SK-N-SH (cell line): ENCODE measurements around the gene RBMX. TPM values are rescaled to one million over a fixed set of nuclear protein-coding genes. Genes with fewer than 3 reads are reported as not detected.

ENCODE experiments used
- CTCF ChIA-PET: fragments of 300-600, 350-600 bp; formaldehyde crosslinking; extraction: SDS; loops from one replicate; lab custom pipeline; 2021; lab: Yijun Ruan, JAX
- POLR2A ChIA-PET: fragments of 350-600 bp; sonication (Branson Sonifier 250); formaldehyde crosslinking; extraction: SDS; loops from one replicate; lab custom pipeline; 2020; ENCODE audit warnings: antibody characterized with exemption, inconsistent platforms; lab: Yijun Ruan, JAX
- DNase-seq: peaks from one replicate; pipeline ENCODE4 v3.0.0; 2012
- H2AFZ ChIP-seq: fragments of 200-600 bp; sonication (generic); 2 replicates; pipeline ENCODE4 v1.8.1; 2016; ENCODE audit warnings: antibody characterized with exemption, mild to moderate bottlenecking, low read depth
- H3F3A ChIP-seq: fragments of 200-600 bp; sonication (generic); replicated peaks from 2 replicates; pipeline ENCODE3; 2016; ENCODE audit warnings: antibody characterized with exemption, mild to moderate bottlenecking; ENCODE audit not compliant: insufficient read depth
- H3K27ac ChIP-seq, 2 experiments: fragments of 200-500 bp in 1 of 2; fragments of 200-600 bp in 1 of 2; sonication (Bioruptor generic) in 1 of 2; sonication (generic), shearing (Covaris generic) in 1 of 2; 2 replicates each; pipeline versions ENCODE4 v1.5.1 to v1.6.1; 2014 to 2016; ENCODE audit warnings: low read depth in 2 of 2, inconsistent platforms in 1 of 2, low read length in 1 of 2, mild to moderate bottlenecking in 1 of 2, mixed read lengths in 1 of 2
- H3K27me3 ChIP-seq: fragments of 200-600 bp; sonication (generic), shearing (Covaris generic); 2 replicates; pipeline ENCODE4 v1.6.1; 2016; ENCODE audit warnings: mixed run types; ENCODE audit not compliant: insufficient read depth
- H3K36me3 ChIP-seq, 2 experiments: fragments of 200-500 bp in 1 of 2; fragments of 200-600 bp in 1 of 2; sonication (Bioruptor generic) in 1 of 2; sonication (generic) in 1 of 2; replicated peaks in 1 of 2; 2 replicates each; pipeline versions ENCODE3 to v1.5.1; 2014 to 2016; ENCODE audit warnings: low read length in 1 of 2, mild to moderate bottlenecking in 1 of 2; ENCODE audit not compliant: insufficient read depth in 2 of 2, control insufficient read depth in 1 of 2
- H3K4me1 ChIP-seq, 2 experiments: fragments of 200-500 bp in 1 of 2; fragments of 200-600 bp in 1 of 2; sonication (Bioruptor generic) in 1 of 2; sonication (generic), shearing (Covaris generic) in 1 of 2; 2 replicates each; pipeline versions ENCODE4 v1.5.1 to v1.6.1; 2014 to 2016; ENCODE audit warnings: low read depth in 1 of 2, low read length in 1 of 2, mixed run types in 1 of 2; ENCODE audit not compliant: insufficient read depth in 2 of 2, control insufficient read depth in 1 of 2
- H3K4me2 ChIP-seq: fragments of 200-600 bp; sonication (generic), shearing (Covaris generic); 2 replicates; pipeline ENCODE4 v1.6.1; 2017; ENCODE audit warnings: mixed run types
- H3K4me3 ChIP-seq, 2 experiments: fragments of 200-500 bp in 1 of 2; fragments of 200-600 bp in 1 of 2; sonication (Bioruptor generic) in 1 of 2; sonication (generic), shearing (Covaris generic) in 1 of 2; 2 replicates each; pipeline versions ENCODE4 v1.5.1 to v1.8.1; 2014 to 2016; ENCODE audit warnings: low read depth in 2 of 2, inconsistent platforms in 1 of 2, low read length in 1 of 2, mild to moderate bottlenecking in 1 of 2, mixed read lengths in 1 of 2, moderate library complexity in 1 of 2
- H3K79me2 ChIP-seq: fragments of 200-600 bp; sonication (generic); 2 replicates; pipeline ENCODE4 v1.8.1; 2017; ENCODE audit warnings: mild to moderate bottlenecking; ENCODE audit not compliant: insufficient read depth
- H3K9ac ChIP-seq: fragments of 200-600 bp; sonication (generic); 2 replicates; pipeline ENCODE4 v1.6.1; 2017; ENCODE audit warnings: mixed run types
- H3K9me2 ChIP-seq: fragments of 200-600 bp; sonication (generic); 2 replicates; pipeline ENCODE4 v1.6.1; 2017; ENCODE audit warnings: mixed run types
- H3K9me3 ChIP-seq: fragments of 200-600 bp; sonication (generic); 2 replicates; pipeline ENCODE4 v1.6.1; 2017; ENCODE audit warnings: mixed run types, mild to moderate bottlenecking, moderate library complexity
- H4K20me1 ChIP-seq: fragments of 200-600 bp; sonication (generic); 2 replicates; pipeline ENCODE4 v1.6.1; 2017; ENCODE audit warnings: mild to moderate bottlenecking, mixed run types; ENCODE audit not compliant: insufficient read depth
- CTCF ChIP-seq: fragments of 200-600 bp; sonication (generic); IDR thresholded peaks from 2 replicates; pipeline ENCODE4 v1.6.1; 2017; ENCODE audit warnings: antibody characterized with exemption, mild to moderate bottlenecking, moderate library complexity
- EP300 ChIP-seq, 2 experiments: IDR thresholded peaks; 2 replicates each; pipeline versions ENCODE4 v1.4.0 to v1.6.1; 2012; ENCODE audit warnings: borderline replicate concordance in 1 of 2, low read depth in 1 of 2, low read length in 1 of 2
- FOXJ3 ChIP-seq: sonication (generic); formaldehyde crosslinking; IDR thresholded peaks from 2 replicates; pipeline ENCODE4 v1.5.1; 2020; ENCODE audit warnings: mild to moderate bottlenecking, missing genetic modification reagents
- FOXM1 ChIP-seq: IDR thresholded peaks from 2 replicates; pipeline ENCODE4 v1.4.0; 2012; ENCODE audit warnings: low read depth, mild to moderate bottlenecking
- MAX ChIP-seq: IDR thresholded peaks from 2 replicates; pipeline ENCODE4 v1.4.0; 2012; ENCODE audit warnings: low read depth
- MEF2A ChIP-seq: IDR thresholded peaks from 2 replicates; pipeline ENCODE4 v1.4.0; 2012; ENCODE audit warnings: low read depth, borderline replicate concordance
- MXI1 ChIP-seq: IDR thresholded peaks from 2 replicates; pipeline ENCODE4 v1.6.1; 2012; ENCODE audit warnings: mild to moderate bottlenecking, low read depth, low read length, improper control_type of control experiment
- PBX3 ChIP-seq: IDR thresholded peaks from 2 replicates; pipeline ENCODE4; 2012
- POLR2AphosphoS5 ChIP-seq: IDR thresholded peaks from 2 replicates; pipeline ENCODE4 v1.6.1; 2012; ENCODE audit warnings: low read depth, low read length
- RAD21 ChIP-seq: IDR thresholded peaks from 2 replicates; pipeline ENCODE4 v1.6.1; 2012; ENCODE audit warnings: mild to moderate bottlenecking, low read length
- REST ChIP-seq: IDR thresholded peaks from 2 replicates; pipeline ENCODE4 v1.6.1; 2012; ENCODE audit warnings: mild to moderate bottlenecking, low read depth, low read length, moderate library complexity
- RFX5 ChIP-seq: IDR thresholded peaks from 2 replicates; pipeline ENCODE4 v1.6.1; 2012; ENCODE audit warnings: mild to moderate bottlenecking, improper control_type of control experiment, low read length
- SIN3A ChIP-seq: IDR thresholded peaks from 2 replicates; pipeline ENCODE4 v1.6.1; 2012; ENCODE audit warnings: low read depth, mild to moderate bottlenecking, low read length, moderate library complexity, borderline replicate concordance
- SMC3 ChIP-seq: IDR thresholded peaks from 2 replicates; pipeline ENCODE4 v1.6.1; 2012; ENCODE audit warnings: low read depth, low read length, improper control_type of control experiment
- TAF1 ChIP-seq: IDR thresholded peaks from 2 replicates; pipeline ENCODE4 v1.6.1; 2012; ENCODE audit warnings: low read depth, mild to moderate bottlenecking, low read length, moderate library complexity, borderline replicate concordance
- TCF12 ChIP-seq: IDR thresholded peaks from 2 replicates; pipeline ENCODE4 v1.4.0; 2012
- TEAD4 ChIP-seq: IDR thresholded peaks from 2 replicates; pipeline ENCODE4 v1.4.0; 2012; ENCODE audit warnings: mild to moderate bottlenecking, borderline replicate concordance; ENCODE audit not compliant: insufficient read depth
- USF2 ChIP-seq: fragments of 150-350 bp; IDR thresholded peaks from 2 replicates; pipeline ENCODE4 v1.6.1; 2017; ENCODE audit warnings: antibody characterized with exemption, low read length, low read depth, borderline replicate concordance
- YY1 ChIP-seq: IDR thresholded peaks from 2 replicates; pipeline ENCODE4 v1.4.0; 2012; ENCODE audit warnings: low read depth, mild to moderate bottlenecking
- WGBS: methylation state at CpG from one replicate; pipeline ENCODE4 v1.1.6; 2017; ENCODE audit warnings: low lambda C conversion rate; 5-methylcytosine and 5-hydroxymethylcytosine counted together
- polyA plus RNA-seq, 3 experiments: library from polyadenylated mRNA; depleted of rRNA; stranded (reverse); fragments of >200 nt; gene quantifications; 2 replicates each; pipeline ENCODE4 v1.2.3, GENCODE V29; 2012

Gene RBMX
- polyA plus RNA-seq, 1 of the 3 experiments (the other 2 are of a cell fraction), result 131 TPM

GRCh38 chrX:136870064-136870463 is 10.5 kb downstream of the RBMX start:
- Histone ChIP-seq H3K36me3 (peaks cover 33 to 50% of the 10 kb centered on the region in 2 experiments), H3K27ac (no peak overlapping the region; a peak in 1 of 4 replicates), H3K4me3 (no peak overlapping the region), H3K4me2 (no peak overlapping the region), H3K9me3 (no peaks in the 10 kb centered on the region), H3K4me1 (no peaks in the 10 kb centered on the region), H3K9me2 (no peaks in the 10 kb centered on the region), H3K27me3 (no peaks in the 10 kb centered on the region), H3F3A (peaks cover 33% of the 10 kb centered on the region), H4K20me1 (peaks cover 79% of the 10 kb centered on the region), H3K79me2 (peaks cover 90% of the 10 kb centered on the region), H3K9ac (no peak overlapping the region), H2AFZ (no peak overlapping the region)
- CTCF ChIA-PET, result no interaction called here
- 46% methylated on average over 1 of the region's 1 CpG for WGBS
- DNase-seq, result no peak
- POLR2A ChIA-PET, result no interaction called here
- TF ChIP-seq POLR2AphosphoS5, result no peak
- no peak for TF ChIP-seq RAD21
- TF ChIP-seq TCF12, result no peak
- no peak for TF ChIP-seq YY1
- TF ChIP-seq CTCF, result no peak
- no peak for TF ChIP-seq TAF1
- no peak for TF ChIP-seq MAX
- TF ChIP-seq FOXM1, result no peak
- TF ChIP-seq MEF2A, result no peak
- TF ChIP-seq MXI1, result no peak
- no peak for TF ChIP-seq SIN3A
- no peak for TF ChIP-seq SMC3
- TF ChIP-seq REST, result no peak
- no peak for TF ChIP-seq FOXJ3
- TF ChIP-seq EP300 (IDR thresholded peaks at IDR 0.05; ENCODE audit: borderline replicate concordance in 1 of 2, low read depth in 1 of 2, low read length in 1 of 2), result no peak
- no peak for TF ChIP-seq PBX3
- no peak for TF ChIP-seq USF2
- no peak for TF ChIP-seq TEAD4
- TF ChIP-seq RFX5, result no peak
